Colonic mucosa (tissue), 4 donors: Measurements from ENCODE around the gene SSTR1. TPM values are rescaled to one million over a fixed set of nuclear protein-coding genes. Genes with fewer than 3 reads are reported as not detected.

Source experiments
- DNase-seq: peaks from one replicate; pipeline ENCODE4 v3.0.0-alpha.2; 2020
- H3K27ac ChIP-seq: fragments of 200-600 bp; one replicate; pipeline ENCODE4 v1.8.0; 2021
- H3K27me3 ChIP-seq: fragments of 200-600 bp; one replicate; pipeline ENCODE4 v1.8.0; 2021
- H3K36me3 ChIP-seq: fragments of 200-600 bp; one replicate; pipeline ENCODE4 v1.8.0; 2021
- H3K4me1 ChIP-seq: fragments of 200-600 bp; one replicate; pipeline ENCODE4 v1.8.0; 2021; ENCODE audit warnings: mild to moderate bottlenecking
- H3K4me3 ChIP-seq: fragments of 200-600 bp; one replicate; pipeline ENCODE4 v1.8.0; 2021
- H3K9ac ChIP-seq, 2 donors: one replicate each; pipeline ENCODE4 v1.7.0; 2013; ENCODE audit warnings: control low read depth in 2 of 2, low read depth in 2 of 2, low read length in 2 of 2
- H3K9me3 ChIP-seq: fragments of 200-600 bp; one replicate; pipeline ENCODE4 v1.8.0; 2021
- CTCF ChIP-seq: fragments of 200-600 bp; IDR thresholded peaks from one replicate; pipeline ENCODE4 v1.8.0; 2022; ENCODE audit warnings: antibody characterized with exemption, mild to moderate bottlenecking
- intact Hi-C: fragments of 100-400 bp; cut with DNase I; formaldehyde crosslinking; loops from one replicate; pipeline ENCODE4 v1.14.1; 2022
- total RNA-seq, 2 donors: library from RNA; stranded (reverse); fragmentation: NEBNext Ultra II Directional in 1 of 2; extraction: Animal tissue kit (Norgen Biotek cat#: 25700) in 1 of 2; gene quantifications; one replicate each; pipeline ENCODE4 v1.2.1, GENCODE V29; 2021
- donor health status: healthy.
- donor health status: DM: no; HTN: no; CAD: no.
- donor health status: DM: no; HTN: no; CAD: no.

Gene SSTR1
- total RNA-seq, 2 donors from 2014 or later = 8.5 to 8.8 TPM

- H3K27ac ChIP-seq = no peak overlapping the region
- TF ChIP-seq CTCF = no peak
- intact Hi-C loops = no loop called here
- no peaks in the 10 kb centered on the region for H3K4me1 ChIP-seq
- no peak overlapping the region for H3K9ac ChIP-seq
- no peaks in the 10 kb centered on the region for H3K36me3 ChIP-seq
- no peak overlapping the region for H3K4me3 ChIP-seq
- no peaks in the 10 kb centered on the region for H3K9me3 ChIP-seq
- H3K27me3 ChIP-seq = no peaks in the 10 kb centered on the region
- DNase-seq = no peak
Observed at GRCh38 chr14:38175658-38176057, 32.0 kb upstream of the SSTR1 start.

- Histone ChIP-seq H3K4me1 (no peaks in the 10 kb centered on the region), H3K9ac (no peak overlapping the region), H3K4me3 (no peak overlapping the region), H3K36me3 (no peaks in the 10 kb centered on the region), H3K9me3 (no peaks in the 10 kb centered on the region), H3K27ac (no peak overlapping the region), H3K27me3 (no peaks in the 10 kb centered on the region)
- no peak for TF ChIP-seq CTCF
- DNase-seq = no peak
- intact Hi-C loops = no loop called here
Observed at GRCh38 chr14:38176379-38176778, 31.3 kb upstream of the SSTR1 start.

GRCh38 chr14:38184132-38184531 lies 23.6 kb upstream of the SSTR1 start:
- no peak overlapping the region for H3K4me3 ChIP-seq
- H3K36me3 ChIP-seq = no peaks in the 10 kb centered on the region
- TF ChIP-seq CTCF = no peak
- H3K9ac ChIP-seq = no peak overlapping the region
- no peak overlapping the region for H3K27ac ChIP-seq
- no peaks in the 10 kb centered on the region for H3K4me1 ChIP-seq
- no peaks in the 10 kb centered on the region for H3K27me3 ChIP-seq
- no peak for DNase-seq
- intact Hi-C loops = no loop called here
- no peaks in the 10 kb centered on the region for H3K9me3 ChIP-seq

- Histone ChIP-seq H3K27ac (no peak overlapping the region), H3K27me3 (no peaks in the 10 kb centered on the region), H3K36me3 (no peaks in the 10 kb centered on the region), H3K9me3 (no peaks in the 10 kb centered on the region), H3K9ac (no peak overlapping the region), H3K4me3 (no peak overlapping the region), H3K4me1 (no peaks in the 10 kb centered on the region)
- no peak for DNase-seq
- no peak for TF ChIP-seq CTCF
- intact Hi-C loops = no loop called here
Observed at GRCh38 chr14:38185671-38186070, 22.0 kb upstream of the SSTR1 start.

GRCh38 chr14:38186216-38186615 lies 21.5 kb upstream of the SSTR1 start:
- no peak for DNase-seq
- Histone ChIP-seq H3K4me1 (no peaks in the 10 kb centered on the region), H3K9ac (no peak overlapping the region), H3K4me3 (no peak overlapping the region), H3K36me3 (no peaks in the 10 kb centered on the region), H3K27ac (no peak overlapping the region), H3K9me3 (no peaks in the 10 kb centered on the region), H3K27me3 (no peaks in the 10 kb centered on the region)
- TF ChIP-seq CTCF = no peak
- intact Hi-C loops = no loop called here

GRCh38 chr14:38187528-38187927 lies 20.2 kb upstream of the SSTR1 start:
- Histone ChIP-seq H3K9me3 (no peaks in the 10 kb centered on the region), H3K27me3 (no peaks in the 10 kb centered on the region), H3K9ac (no peak overlapping the region), H3K4me1 (no peaks in the 10 kb centered on the region), H3K4me3 (no peak overlapping the region), H3K36me3 (no peaks in the 10 kb centered on the region), H3K27ac (no peak overlapping the region)
- DNase-seq = no peak
- intact Hi-C loops = no loop called here
- no peak for TF ChIP-seq CTCF
